ENCODE measurements around the gene DOCK11.

DNA sequence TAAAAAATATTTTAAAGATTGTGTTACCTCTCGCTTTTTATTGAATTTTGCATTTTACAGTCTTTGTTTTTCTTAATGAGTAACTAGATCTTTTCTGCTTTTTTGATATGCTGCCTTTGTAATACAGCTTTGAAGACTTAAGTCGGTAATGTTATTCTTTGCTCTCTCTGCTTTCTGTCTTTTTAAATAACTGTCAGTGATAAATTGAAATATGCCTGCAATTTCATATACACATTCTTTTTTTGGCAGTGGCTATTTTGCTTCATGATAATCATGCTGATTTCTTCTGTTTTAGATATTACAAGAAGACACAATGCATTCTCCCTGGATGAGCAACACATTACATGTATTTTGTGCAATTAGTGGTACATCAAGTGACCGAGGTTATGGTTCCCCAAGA, 189.8 kb downstream of the DOCK11 start:
- TF ChIP-seq, protein P1, sequence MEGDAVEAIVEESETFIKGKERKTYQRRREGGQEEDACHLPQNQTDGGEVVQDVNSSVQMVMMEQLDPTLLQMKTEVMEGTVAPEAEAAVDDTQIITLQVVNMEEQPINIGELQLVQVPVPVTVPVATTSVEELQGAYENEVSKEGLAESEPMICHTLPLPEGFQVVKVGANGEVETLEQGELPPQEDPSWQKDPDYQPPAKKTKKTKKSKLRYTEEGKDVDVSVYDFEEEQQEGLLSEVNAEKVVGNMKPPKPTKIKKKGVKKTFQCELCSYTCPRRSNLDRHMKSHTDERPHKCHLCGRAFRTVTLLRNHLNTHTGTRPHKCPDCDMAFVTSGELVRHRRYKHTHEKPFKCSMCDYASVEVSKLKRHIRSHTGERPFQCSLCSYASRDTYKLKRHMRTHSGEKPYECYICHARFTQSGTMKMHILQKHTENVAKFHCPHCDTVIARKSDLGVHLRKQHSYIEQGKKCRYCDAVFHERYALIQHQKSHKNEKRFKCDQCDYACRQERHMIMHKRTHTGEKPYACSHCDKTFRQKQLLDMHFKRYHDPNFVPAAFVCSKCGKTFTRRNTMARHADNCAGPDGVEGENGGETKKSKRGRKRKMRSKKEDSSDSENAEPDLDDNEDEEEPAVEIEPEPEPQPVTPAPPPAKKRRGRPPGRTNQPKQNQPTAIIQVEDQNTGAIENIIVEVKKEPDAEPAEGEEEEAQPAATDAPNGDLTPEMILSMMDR (IDR thresholded peaks at IDR 0.05; ENCODE audit: low read depth, low read length) = no peak
- TF ChIP-seq POLR2A (IDR thresholded peaks at IDR 0.05; ENCODE audit: extremely low read depth, insufficient read length) (no peak), MYC (IDR thresholded peaks at IDR 0.05; ENCODE audit: low read depth, low read length) (no peak)

Data from NB4 (cell line).